MCF 10A (cell line): ENCODE measurements around the gene FOXL1. TPM values are rescaled to one million over a fixed set of nuclear protein-coding genes. Genes with fewer than 3 reads are reported as not detected.

ENCODE experiments used
- BruUV-seq: library from RNA; stranded (reverse); fragments of 400-500 nt; replicated peaks from 2 replicates; lab custom pipeline; 2021; lab: Mats Ljungman, UMichigan
- CTCF ChIA-PET: fragments of 300-600 bp; sonication (Branson Sonifier 250); formaldehyde crosslinking; extraction: SDS; loops from one replicate; lab custom pipeline; 2021; ENCODE audit warnings: antibody characterized with exemption, inconsistent platforms; lab: Yijun Ruan, JAX
- POLR2A ChIA-PET: fragments of 300-600, 350-650 bp; sonication (Branson Sonifier 250); formaldehyde crosslinking; extraction: SDS; loops from one replicate; lab custom pipeline; 2020; ENCODE audit warnings: antibody characterized with exemption, inconsistent platforms; lab: Yijun Ruan, JAX
- DNase-seq: peaks from one replicate; pipeline ENCODE4 v3.0.0-alpha.2; 2018; ENCODE audit not compliant: unreplicated experiment
- H3K27ac Mint-ChIP-seq: one replicate; pipeline ENCODE4 v1.8.0; 2022; ENCODE audit warnings: mild to moderate bottlenecking, low read depth, mixed read lengths; ENCODE audit not compliant: unreplicated experiment
- H3K27me3 Mint-ChIP-seq: one replicate; pipeline ENCODE4 v1.8.0; 2022; ENCODE audit warnings: mixed read lengths; ENCODE audit not compliant: insufficient read depth, unreplicated experiment
- H3K36me3 Mint-ChIP-seq: one replicate; pipeline ENCODE4 v1.8.0; 2022; ENCODE audit warnings: mild to moderate bottlenecking, moderate library complexity, mixed read lengths; ENCODE audit not compliant: insufficient read depth, unreplicated experiment
- H3K4me1 Mint-ChIP-seq: one replicate; pipeline ENCODE4 v1.8.0; 2022; ENCODE audit warnings: mixed read lengths; ENCODE audit not compliant: insufficient read depth, unreplicated experiment
- H3K4me3 Mint-ChIP-seq: one replicate; pipeline ENCODE4 v1.8.0; 2022; ENCODE audit warnings: mild to moderate bottlenecking, moderate library complexity, mixed read lengths; ENCODE audit not compliant: unreplicated experiment
- H3K9me3 Mint-ChIP-seq: one replicate; pipeline ENCODE4 v1.8.0; 2022; ENCODE audit warnings: mixed read lengths; ENCODE audit not compliant: unreplicated experiment
- intact Hi-C: fragments of 100-400 bp; cut with micrococcal nuclease; formaldehyde crosslinking; loops from 2 replicates; pipeline ENCODE4 v1.14.1; 2022
- total RNA-seq: library from RNA; stranded (reverse); gene quantifications from 2 replicates; pipeline ENCODE4 v1.2.3, GENCODE V29; 2022
- TF ChIP-seq, protein P1 (sequence below): fragments of 200-600 bp; IDR thresholded peaks from one replicate; pipeline ENCODE4 v1.8.0; 2022; ENCODE audit warnings: antibody characterized with exemption, mild to moderate bottlenecking; ENCODE audit not compliant: unreplicated experiment

Gene FOXL1
- total RNA-seq, 1 experiment from 2014 or later, result 4.9 TPM

DNA sequence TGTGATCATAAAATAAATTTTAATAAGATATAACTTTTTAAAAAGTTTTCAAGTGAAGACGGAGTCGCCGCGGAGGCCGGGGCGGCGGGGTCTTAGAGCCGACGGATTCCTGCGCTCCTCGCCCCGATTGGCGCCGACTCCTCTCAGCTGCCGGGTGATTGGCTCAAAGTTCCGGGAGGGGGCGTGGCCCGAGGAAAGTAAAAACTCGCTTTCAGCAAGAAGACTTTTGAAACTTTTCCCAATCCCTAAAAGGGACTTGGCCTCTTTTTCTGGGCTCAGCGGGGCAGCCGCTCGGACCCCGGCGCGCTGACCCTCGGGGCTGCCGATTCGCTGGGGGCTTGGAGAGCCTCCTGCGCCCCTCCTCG is 11.8 kb upstream of the FOXL1 start, which contains the start of gene FOXC2:
Gene FOXC2 (plus strand): TSS at position 229 of the 365 bp plus-strand sequence. CDS start 507 bp downstream, outside the sequence.
- Mint-ChIP-seq H3K4me1 (peaks cover 19% of the 10 kb centered on the region), H3K4me3 (peak within 1 kb of the TSS; percentile 90), H3K27ac (peak within 1 kb of the TSS; percentile 49), H3K27me3 (no peaks in the 10 kb centered on the region), H3K9me3 (no peaks in the 10 kb centered on the region), H3K36me3 (peaks cover 30% of the 10 kb centered on the region)
- intact Hi-C loops, result loop anchor here (5.0 to 10.0 kb wide), 4 partner anchors 256 to 1198 kb away; partner anchors contain the start of gene KLHDC4
- POLR2A ChIA-PET, result interaction anchor here (0.5 to 7.2 kb wide), 9 partner anchors 9 to 808 kb away, joined by 3 to 42 read pairs (median 6); partner anchors contain the start of gene C16orf95
- peak; percentile 94 for DNase-seq
- BruUV-seq, result no TSS peak
- TF ChIP-seq, protein P1, sequence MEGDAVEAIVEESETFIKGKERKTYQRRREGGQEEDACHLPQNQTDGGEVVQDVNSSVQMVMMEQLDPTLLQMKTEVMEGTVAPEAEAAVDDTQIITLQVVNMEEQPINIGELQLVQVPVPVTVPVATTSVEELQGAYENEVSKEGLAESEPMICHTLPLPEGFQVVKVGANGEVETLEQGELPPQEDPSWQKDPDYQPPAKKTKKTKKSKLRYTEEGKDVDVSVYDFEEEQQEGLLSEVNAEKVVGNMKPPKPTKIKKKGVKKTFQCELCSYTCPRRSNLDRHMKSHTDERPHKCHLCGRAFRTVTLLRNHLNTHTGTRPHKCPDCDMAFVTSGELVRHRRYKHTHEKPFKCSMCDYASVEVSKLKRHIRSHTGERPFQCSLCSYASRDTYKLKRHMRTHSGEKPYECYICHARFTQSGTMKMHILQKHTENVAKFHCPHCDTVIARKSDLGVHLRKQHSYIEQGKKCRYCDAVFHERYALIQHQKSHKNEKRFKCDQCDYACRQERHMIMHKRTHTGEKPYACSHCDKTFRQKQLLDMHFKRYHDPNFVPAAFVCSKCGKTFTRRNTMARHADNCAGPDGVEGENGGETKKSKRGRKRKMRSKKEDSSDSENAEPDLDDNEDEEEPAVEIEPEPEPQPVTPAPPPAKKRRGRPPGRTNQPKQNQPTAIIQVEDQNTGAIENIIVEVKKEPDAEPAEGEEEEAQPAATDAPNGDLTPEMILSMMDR, result no peak
- CTCF ChIA-PET, result interaction anchor here (0.6 to 4.5 kb wide), 5 partner anchors 194 to 713 kb away, joined by 3 to 20 read pairs (median 4); no protein-coding TSS in a partner anchor

DNA sequence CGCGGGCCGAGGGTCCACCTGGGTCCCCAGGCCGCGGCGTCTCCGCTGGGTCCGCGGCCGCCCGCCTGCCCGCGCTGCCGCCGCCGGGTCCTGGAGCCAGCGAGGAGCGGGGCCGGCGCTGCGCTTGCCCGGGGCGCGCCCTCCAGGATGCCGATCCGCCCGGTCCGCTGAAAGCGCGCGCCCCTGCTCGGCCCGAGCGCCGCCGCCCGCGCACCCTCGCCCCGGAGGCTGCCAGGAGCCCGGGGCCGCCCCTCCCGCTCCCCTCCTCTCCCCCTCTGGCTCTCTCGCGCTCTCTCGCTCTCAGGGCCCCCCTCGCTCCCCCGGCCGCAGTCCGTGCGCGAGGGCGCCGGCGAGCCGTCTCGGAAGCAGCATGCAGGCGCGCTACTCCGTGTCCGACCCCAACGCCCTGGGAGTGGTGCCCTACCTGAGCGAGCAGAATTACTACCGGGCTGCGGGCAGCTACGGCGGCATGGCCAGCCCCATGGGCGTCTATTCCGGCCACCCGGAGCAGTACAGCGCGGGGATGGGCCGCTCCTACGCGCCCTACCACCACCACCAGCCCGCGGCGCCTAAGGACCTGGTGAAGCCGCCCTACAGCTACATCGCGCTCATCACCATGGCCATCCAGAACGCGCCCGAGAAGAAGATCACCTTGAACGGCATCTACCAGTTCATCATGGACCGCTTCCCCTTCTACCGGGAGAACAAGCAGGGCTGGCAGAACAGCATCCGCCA is 11.2 kb upstream of the FOXL1 start:
- DNase-seq, result peak; percentile 65
- H3K27me3 Mint-ChIP-seq, result no peaks in the 10 kb centered on the region
- TSS peak; percentile 52 for BruUV-seq
- peak overlapping the region; percentile 90 for H3K4me3 Mint-ChIP-seq
- peak overlapping the region; percentile 49 for H3K27ac Mint-ChIP-seq
- intact Hi-C loops, result loop anchor here (5.0 to 10.0 kb wide), 4 partner anchors 255 to 1198 kb away; partner anchors contain the start of gene KLHDC4
- CTCF ChIA-PET, result interaction anchor here (0.6 to 4.5 kb wide), 8 partner anchors 194 to 713 kb away, joined by 3 to 20 read pairs (median 4); no protein-coding TSS in a partner anchor
- H3K36me3 Mint-ChIP-seq, result peaks cover 32% of the 10 kb centered on the region
- POLR2A ChIA-PET, result interaction anchor here (0.6 to 7.2 kb wide), 14 partner anchors 9 to 808 kb away, joined by 3 to 42 read pairs (median 4); partner anchors contain the start of gene C16orf95
- TF ChIP-seq, protein P1, result no peak
- H3K4me1 Mint-ChIP-seq, result peaks cover 19% of the 10 kb centered on the region
- no peaks in the 10 kb centered on the region for H3K9me3 Mint-ChIP-seq

DNA sequence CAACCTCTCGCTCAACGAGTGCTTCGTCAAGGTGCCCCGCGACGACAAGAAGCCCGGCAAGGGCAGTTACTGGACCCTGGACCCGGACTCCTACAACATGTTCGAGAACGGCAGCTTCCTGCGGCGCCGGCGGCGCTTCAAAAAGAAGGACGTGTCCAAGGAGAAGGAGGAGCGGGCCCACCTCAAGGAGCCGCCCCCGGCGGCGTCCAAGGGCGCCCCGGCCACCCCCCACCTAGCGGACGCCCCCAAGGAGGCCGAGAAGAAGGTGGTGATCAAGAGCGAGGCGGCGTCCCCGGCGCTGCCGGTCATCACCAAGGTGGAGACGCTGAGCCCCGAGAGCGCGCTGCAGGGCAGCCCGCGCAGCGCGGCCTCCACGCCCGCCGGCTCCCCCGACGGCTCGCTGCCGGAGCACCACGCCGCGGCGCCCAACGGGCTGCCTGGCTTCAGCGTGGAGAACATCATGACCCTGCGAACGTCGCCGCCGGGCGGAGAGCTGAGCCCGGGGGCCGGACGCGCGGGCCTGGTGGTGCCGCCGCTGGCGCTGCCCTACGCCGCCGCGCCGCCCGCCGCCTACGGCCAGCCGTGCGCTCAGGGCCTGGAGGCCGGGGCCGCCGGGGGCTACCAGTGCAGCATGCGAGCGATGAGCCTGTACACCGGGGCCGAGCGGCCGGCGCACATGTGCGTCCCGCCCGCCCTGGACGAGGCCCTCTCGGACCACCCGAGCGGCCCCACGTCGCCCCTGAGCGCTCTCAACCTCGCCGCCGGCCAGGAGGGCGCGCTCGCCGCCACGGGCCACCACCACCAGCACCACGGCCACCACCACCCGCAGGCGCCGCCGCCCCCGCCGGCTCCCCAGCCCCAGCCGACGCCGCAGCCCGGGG is 10.4 kb upstream of the FOXL1 start:
- intact Hi-C loops, result loop anchor here (5.0 to 10.0 kb wide), 4 partner anchors 254 to 1197 kb away; partner anchors contain the start of gene KLHDC4
- ChIA-PET CTCF (interaction anchor here (0.8 to 1.7 kb wide), 5 partner anchors 193 to 712 kb away, joined by 3 to 5 read pairs (median 4); no protein-coding TSS in a partner anchor), POLR2A (interaction anchor here (0.6 to 7.2 kb wide), 13 partner anchors 8 to 815 kb away, joined by 3 to 42 read pairs (median 4); partner anchors contain the start of gene C16orf95)
- no TSS peak for BruUV-seq
- H3K36me3 Mint-ChIP-seq, result peaks cover 35% of the 10 kb centered on the region
- no peaks in the 10 kb centered on the region for H3K9me3 Mint-ChIP-seq
- peak overlapping the region; percentile 96 for H3K27ac Mint-ChIP-seq
- no peaks in the 10 kb centered on the region for H3K27me3 Mint-ChIP-seq
- TF ChIP-seq, protein P1, result peak; percentile 15
- DNase-seq, result peak; percentile 33
- H3K4me1 Mint-ChIP-seq, result peaks cover 19% of the 10 kb centered on the region
- peak overlapping the region; percentile 90 for H3K4me3 Mint-ChIP-seq
